GM04504 (cell line): Measurements from ENCODE around the gene SETBP1.

Experiments
- DNase-seq: peaks from one replicate; pipeline ENCODE4 v3.0.0-alpha.2; 2012; ENCODE audit warnings: low read depth

The SETBP1 gene

DNA sequence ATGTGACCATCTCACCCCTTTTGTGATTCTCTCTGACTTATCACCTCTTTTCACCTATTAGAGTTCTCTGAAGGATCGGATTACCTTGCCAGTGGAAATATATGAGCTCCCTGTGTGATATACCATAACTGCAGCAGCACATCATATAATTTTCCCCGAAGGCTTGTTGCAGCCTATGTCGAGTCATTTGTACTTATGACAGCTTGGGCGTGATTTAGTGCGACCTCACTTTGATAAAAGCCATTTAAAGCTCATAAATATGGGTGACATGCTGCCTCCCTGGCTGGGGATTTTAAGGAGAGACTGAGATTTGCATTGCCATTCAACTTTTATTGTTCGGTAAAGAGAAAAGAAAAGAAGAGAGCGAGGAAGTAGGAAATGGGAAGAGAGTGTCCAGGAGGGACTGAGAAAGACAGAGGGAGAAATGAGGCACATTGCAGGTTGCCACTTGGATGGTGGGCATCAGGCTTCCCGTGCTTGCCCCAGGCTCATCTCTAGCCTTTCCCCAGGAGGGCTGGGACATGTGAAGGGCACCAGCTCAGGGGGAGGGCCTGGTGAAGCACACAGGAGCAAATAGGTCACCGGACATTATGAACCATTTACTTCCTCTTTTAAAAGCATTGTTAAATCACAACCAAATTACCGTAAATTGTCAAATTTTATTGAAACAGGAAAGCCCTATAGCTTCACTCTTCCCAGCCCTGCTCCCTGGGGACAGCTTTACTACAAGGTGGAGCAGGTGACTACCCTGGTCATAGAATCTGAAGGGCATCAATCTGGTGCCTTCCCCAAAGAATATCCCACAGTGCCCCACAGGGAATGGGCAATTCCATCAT is 161.3 kb downstream of the SETBP1 start:
- no peak for DNase-seq

DNA sequence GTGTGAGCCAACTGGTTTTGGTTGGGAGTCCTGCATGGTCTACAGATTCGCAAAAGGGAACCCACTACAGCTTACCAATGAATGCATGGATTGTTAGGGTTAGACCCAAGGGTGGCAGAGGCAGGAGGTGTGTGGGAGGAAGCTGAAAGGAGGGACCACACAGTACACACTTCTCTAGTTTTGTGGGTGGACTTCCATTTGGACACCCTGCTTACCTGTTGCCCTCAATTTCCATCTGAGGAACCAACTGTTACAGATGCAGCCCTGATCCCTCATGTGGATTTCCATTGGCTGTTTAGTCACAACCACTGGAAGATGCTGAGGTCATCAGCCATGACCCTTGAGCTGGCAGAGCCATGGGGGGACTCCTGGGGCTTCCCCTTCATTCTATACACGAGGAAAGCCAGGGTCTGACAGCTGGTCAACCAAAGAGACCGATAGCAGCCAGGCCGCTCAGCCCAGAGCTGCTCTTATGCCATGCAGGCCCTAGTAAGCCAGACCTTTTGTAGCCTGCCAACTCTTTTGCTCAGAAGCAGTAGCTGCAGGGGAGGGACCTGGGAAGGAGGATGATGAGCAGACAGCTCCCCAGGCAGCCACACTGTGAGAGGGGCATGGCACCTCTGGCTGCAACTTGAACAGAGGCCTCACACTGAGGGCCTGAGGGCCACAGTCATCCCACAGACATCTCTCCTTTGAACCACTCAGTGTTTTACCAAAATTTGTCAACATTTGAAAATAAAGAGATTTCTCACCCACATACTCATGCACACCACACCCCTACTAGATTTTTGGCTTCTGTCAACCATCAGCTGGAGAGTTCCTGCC is 162.1 kb downstream of the SETBP1 start:
- DNase-seq: no peak

DNA sequence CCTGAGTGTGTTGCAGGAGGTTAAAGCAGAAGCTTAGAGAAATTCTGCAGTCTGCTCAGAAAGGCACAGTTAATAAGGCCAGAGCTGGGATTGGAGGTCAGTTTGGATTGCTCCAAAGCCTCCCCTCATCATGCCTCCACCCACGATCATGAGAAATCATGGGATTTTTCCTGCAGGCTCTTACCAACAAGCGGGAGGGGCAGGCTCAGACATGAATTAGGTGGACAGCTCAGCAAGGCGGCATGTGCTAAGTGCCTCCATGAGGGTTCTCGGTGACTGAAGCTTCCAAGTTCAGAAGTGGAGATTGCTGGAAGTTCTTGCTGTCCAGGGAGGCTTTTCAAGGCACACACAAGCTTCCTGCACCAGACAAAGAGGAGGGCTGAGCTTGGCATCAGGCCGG is 163.8 kb downstream of the SETBP1 start:
- DNase-seq: no peak

DNA sequence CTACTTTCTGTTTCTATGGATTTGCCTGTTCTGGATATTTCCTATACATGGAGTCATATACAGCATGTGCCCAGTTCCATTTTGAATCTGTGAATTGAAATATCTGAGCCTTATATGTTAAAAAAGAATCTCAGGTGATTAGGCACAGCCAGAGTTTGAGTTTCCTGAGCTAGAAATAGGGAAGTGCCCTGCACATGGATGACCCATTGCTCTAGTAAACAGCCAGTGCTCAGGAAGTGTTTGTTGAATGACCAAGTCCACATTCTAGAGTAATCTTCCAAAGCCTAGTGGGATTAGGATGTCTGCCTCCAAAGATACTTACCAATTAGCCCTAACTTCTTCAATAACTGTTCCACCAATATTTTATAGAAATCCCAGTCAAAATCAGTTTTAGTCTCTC is 165.8 kb downstream of the SETBP1 start:
- no peak for DNase-seq

DNA sequence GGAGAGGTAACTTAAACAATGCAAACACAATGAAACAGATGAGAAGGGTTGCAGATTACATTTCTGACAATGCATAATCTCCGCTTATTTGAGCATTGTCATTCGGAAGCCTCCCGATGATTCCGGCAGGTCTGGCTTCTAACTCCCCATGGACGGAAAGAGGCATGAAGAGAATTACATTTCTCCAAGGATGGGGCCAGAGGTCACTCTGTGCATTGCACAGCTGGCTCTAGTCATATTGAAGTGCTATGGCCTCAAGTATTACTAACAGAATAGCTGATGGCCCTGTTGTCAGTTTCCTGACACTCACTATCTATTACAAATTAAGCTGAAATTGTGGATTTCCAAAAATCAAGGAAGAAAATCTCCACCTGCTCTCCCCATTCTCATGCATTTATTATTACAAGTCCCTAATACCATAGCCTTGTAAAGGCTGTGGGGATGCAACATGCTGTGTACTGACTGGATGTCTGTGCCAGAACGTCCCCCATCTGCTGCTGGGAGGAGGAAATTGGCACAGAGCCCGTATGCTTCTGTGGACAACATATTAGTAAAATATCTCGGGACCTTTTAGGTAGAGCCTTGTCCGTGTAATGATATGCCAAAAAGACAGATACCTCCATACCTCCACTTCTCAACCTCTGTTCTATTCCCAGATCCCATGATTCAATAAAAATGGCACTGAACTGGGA is 168.1 kb downstream of the SETBP1 start:
- DNase-seq: no peak

DNA sequence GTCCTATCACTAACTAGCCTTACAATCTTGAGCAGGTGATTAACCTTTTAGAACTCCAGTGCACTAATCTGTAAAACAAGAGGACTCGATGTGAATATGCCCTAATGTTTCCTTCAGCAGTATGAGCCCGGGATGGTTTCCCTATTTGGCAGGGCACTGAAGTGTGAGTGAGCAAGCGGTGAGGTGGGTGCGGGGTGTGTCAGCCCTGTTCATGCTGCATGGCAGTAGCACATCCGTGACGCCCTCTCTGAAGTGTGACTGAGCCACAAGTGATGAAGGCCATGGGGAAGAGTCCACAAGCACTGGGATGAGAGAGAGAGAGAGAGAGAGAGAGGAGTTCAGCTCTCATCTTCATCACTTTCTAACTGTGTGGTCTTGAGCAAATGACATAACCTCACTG is 168.7 kb downstream of the SETBP1 start:
- no peak for DNase-seq

DNA sequence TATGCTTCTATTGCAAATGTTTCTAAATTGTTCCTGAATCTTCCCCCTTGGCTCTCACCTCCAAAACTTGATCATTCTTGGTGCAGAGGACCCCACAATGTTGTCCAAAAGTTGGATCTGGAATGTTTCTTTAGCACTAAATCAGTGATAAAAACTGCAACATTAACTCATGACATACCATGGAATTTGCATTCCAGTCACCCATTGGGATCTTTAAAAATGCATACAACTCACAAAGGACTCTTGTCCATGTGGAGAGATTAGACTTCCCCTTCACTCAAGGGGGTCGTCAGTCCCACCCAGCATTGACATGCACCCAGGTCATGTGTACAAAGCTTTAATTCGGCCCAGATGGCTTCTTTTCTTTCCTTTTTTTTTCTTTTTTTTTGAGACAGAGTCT is 169.3 kb downstream of the SETBP1 start:
- no peak for DNase-seq

DNA sequence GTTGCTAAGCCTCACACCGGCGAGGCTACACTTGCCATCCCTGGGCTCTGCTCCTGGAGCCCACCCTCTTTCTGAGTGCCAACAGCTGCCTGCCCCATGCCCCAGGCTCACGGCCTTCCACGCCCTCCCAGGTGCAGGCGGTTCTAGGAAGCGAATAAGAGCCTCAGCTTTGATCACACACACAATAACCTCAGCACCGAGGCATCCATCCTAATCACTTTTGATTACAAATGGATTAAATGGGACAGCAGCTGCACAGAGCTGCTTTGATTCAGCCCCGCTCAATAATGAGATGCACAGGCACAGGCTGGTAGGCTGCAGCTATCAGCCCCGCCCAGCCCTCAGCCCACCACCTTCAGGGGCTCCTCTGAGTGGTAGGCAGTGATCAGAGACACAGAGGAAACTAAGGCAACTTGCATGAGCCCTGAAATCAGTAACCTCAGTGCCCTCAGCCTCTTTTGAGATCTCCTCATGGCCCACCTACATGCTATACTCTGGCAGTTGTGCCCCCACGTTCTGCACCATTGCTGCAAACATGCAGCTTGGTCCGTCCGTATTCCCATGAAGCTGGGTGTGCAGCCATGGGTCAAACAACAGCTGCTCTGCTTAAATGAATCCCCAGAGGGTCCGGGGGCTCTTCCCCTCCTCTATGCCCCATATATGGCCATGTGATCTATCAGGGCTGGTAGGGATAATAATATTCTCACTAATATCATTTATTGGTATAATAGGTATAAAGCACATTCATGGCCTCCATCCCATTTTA is 171.4 kb downstream of the SETBP1 start:
- no peak for DNase-seq

DNA sequence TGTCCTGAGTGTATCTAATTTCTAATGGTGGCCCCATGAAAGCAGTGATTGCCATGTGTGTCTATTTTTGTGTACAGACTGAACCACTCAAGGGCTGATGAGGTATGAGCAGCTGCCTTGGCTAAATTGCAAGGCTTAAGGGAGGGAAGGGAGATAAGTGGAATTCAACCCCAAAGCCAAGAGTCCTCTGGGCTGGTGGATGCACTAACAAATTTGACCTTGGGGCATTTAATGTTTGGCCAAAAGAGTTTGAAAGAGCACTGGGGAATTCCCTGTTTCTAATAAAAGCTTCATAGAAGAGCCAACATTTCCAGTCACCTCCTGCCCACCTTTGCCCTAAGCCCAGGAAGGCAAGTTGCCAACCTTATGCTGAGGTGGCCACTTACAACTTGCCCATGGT is 172.1 kb downstream of the SETBP1 start:
- DNase-seq: no peak

DNA sequence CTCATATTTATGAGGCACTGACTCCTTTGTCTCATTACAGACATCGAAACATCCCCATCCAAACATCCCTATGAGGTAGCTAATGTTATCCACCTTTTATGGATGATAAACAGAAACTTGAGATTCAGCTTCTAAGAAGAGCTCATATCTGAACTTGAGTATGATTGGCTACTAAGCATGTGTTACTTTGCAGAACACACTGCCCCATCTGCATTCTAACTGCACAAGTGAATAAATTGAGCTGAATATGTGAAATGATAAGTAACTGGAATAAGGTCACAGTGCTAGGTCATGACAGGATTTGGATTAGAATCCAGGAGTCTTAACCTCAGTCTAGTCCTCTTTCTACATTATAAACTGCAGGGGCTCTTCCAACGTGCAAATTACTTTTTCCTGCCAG is 172.7 kb downstream of the SETBP1 start:
- no peak for DNase-seq

DNA sequence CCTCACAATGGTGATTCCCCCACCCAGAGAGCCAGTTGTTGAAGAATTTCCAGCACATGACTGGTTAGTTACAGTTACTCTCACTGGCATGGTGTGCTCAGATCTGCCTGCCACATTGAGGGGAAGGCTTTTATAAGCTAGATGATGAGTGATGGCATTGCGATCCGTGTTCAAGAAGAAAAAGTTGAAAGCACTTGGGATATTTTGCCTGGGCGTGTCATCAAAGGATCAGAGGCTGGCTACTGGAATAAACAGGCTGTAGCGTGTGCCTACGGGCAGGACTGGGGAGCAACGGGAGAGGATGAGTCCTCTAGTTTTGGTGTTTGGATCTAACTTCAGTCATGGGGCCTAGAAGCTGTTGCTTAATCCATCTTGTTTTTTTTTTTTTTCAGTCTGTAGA is 175.0 kb downstream of the SETBP1 start:
- no peak for DNase-seq

DNA sequence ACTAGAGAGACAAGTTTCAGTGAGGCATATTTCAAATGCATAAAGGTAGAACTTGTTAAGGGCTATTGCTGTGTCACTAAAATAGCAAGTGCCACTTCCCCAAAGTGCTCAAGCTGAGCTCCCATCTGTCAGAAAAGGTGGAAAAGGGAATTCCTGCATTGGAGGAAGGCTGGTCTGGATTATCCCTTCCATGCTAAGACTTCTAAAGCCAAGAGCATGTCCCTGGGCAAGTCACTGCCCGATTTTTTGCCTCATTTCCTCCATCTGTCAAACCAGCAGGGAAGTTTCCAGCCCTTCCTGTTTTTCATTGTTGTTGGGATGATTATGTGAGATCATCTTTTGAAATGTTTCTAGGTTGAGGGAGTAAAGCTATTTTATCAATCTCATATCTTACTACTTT is 175.5 kb downstream of the SETBP1 start:
- DNase-seq: no peak

DNA sequence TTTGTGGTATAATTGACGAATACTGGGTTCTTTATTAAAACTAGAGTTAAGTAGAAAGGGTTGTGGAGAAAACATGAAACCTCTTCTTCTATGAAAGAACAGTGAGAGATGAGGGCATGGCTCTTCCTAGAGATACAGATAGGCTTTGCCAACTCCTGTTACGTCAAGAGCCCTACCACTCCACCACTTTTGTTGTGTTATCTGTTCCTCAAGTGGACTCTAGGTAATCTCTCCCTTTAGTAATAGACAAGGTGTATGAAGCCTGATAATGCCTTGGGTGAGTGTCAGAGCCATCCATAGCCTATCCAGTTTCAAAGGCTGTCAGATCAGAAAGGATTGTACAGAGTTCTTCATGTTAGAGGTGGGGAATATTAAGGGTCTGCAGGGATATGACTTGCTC is 176.4 kb downstream of the SETBP1 start:
- DNase-seq: no peak

DNA sequence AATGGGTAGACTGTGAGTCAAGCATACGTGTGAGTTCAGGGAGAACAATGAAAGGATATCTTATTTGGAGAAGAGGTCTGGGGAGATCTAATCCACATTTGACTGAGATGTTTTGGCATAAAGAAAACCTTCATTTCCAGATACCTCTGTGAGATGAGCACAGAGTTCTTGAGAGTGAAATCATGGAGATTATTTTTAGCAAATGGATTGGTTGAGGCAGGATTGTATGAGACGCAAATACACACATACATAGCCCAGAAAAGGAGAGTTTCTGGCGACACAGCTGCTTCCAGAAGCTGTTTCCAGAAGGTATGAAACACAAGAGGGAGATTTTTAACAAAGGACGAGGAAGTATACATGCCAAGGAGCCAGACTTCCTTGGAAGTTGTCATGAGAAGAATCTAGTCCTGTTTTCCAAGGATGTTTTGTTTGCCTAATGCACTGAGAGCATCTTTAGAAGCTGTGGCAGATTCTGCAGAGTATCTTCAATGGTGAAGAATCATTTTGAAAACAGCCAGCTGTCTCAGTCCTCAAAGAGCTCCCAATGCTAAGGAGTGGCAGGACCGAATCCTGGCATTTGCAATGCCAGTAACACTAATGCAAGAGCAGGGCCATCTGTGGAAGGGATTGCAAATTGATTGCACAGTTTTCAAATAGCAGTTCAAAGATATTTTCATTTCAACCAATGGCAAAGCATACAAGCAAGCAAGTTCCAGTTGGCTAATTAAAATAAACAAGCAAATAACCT is 177.2 kb downstream of the SETBP1 start:
- no peak for DNase-seq

DNA sequence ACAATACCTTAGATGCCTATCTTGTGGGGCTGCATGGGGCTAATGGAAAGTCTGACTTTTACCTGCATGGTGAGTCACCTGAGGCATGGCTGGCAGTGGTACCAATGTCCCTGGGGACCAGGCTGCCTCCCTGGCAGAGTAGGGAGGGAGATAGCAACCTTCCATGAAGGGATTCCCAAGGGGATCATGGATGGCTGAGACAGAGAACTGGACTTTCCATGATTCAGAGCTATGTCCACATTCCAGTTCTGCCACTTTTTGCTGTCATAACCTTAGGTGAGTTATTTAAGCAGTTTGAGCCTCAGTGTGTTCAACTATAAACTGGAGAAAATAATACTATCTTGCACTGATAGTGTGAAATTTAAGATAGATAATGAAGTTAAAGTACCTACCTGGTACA is 178.6 kb downstream of the SETBP1 start:
- DNase-seq: no peak

DNA sequence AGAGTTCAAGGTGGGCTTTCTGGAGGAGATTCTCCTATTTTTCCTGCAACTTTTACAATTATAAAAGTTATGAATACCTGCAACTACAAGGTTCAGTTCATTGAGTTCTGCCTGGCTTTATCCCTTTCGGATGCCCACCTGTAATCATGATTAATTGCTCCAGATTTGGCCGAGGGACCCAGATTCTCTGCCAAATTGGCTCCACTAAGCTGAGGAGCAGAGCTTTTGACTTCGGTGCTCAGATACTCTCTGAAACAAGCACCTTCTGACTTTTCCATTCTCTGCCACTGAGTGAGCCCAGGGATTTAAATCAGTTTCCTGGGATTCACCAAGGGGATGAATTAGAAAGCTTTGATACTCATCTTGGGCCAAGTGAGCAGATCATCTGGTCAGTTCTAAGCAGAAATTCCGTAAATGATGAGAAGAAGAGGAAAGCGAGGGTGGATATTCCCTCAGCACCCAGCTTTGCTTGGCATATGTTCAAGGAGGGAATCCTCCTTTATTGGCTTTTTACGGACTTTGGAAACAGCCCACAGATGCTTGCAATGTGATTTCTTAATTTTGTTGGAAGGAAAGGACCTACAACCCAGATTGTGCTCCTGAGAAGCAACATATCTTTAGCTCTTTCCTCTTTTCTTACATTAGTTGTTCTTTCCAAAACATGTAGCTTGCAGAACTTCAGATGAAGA is 179.2 kb downstream of the SETBP1 start:
- DNase-seq: no peak

DNA sequence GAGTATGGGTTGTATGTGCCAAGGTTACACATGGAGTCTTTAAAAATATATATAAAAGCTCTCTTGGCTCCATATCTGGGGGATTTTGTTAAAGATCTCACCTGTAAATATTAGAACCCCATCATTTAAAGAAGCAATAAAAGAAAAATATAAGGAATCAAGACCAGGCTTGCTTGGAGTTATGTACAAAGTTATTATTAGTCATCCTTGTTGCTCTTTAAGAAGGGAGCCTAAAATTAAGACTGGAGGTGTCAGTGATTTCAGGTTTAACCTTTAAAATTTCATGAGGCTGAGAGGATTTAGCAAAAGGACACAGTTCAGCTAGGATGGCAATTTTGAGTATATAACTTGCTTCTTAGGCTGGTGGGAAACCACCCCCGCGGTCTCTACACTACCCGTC is 181.4 kb downstream of the SETBP1 start:
- DNase-seq: no peak

DNA sequence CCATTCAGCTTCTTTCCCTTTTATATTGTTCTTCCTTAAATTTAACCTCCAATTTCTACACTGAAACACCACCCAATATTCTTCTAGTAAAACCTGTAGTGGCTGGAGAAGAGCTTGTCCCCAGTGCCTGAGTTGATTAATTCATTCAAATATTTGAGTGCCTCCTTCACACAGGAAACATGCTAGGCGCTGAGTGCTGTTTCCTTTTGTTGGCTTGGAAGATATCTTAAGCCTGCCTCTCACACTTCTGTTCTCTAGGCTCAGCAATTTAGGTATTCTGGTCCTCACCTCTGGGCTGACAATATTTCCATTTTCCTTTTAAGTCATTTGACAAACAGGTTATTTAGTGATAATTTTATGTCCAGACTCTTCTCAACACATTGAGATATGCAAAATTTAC is 185.4 kb downstream of the SETBP1 start:
- DNase-seq: no peak

DNA sequence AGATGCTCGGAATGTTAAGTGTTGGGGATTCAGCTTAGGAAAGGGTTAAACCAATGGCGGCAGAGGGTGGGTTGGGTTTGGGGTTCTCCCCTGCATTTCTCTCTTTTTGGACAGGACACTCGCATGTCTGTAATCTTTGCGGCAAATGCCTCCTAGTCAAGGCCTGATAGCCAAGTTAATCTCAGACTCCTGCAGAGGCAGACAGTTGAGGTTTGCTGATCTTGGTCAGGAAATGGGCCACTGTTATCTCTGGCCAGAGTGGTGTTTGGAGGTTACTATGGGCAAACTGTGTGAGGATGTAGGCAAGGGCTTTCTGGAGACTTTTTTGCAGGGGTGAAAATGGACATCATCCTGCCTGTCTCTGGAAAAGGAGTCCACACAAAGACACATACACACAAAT is 188.8 kb downstream of the SETBP1 start:
- no peak for DNase-seq

DNA sequence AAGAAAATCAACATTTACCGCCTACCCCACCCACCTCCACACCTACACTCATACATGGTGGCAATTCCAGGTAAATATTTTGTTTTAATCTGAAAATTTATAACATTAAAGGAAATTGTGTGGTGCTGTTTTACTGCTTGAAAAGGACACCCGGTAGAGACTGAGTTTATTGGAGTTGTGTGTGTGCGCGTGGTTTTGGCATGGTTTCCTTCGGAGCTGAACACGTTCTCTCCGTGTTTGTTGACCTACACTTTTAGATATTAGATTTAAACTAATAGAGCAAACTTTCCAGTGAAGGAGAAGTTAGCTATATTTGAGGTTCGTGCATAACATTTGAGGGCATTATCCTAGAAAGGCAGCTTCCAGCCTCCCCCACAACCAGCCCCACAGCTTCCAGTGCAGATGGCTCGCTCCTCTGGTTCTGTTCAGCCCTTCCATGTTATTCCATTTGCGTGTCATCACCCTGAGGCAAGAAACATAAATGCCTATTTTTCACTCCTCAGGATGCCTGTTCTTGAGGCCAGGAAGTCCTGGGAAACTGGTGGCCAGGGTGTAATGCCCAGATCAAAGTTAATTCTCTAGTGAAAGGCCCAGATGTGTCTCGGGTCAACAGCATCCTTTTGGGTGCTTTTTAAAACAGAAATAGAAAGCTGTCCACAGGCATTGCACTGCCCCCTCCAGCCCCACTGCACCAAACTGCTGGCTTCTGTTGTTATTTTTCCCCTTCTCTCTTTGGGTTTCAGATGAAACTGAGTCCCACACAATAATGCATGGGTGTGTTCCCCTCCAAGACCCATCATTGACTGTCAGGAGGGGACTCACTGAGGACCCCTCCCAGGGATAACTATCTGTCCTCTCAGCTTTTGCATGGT is 190.2 kb downstream of the SETBP1 start:
- no peak for DNase-seq
